H9 (cell line): ENCODE measurements around the gene H19. TPM values are rescaled to one million over a fixed set of nuclear protein-coding genes. Genes with fewer than 3 reads are reported as not detected.

ENCODE experiments used
- DNase-seq: peaks from one replicate; pipeline ENCODE4 v3.0.0-alpha.2; 2017
- H2AFZ ChIP-seq: one replicate; pipeline ENCODE4 v1.6.1; 2013; ENCODE audit warnings: mild to moderate bottlenecking, low read length, control low read depth, moderate library complexity
- H2AK5ac ChIP-seq: 2 replicates; pipeline ENCODE4 v1.6.1; 2013; ENCODE audit warnings: low read length, control low read depth, mixed read lengths; ENCODE audit not compliant: insufficient read length
- H2BK120ac ChIP-seq: one replicate; pipeline ENCODE4 v1.6.1; 2013; ENCODE audit warnings: low read depth, mild to moderate bottlenecking, low read length, control low read depth, inconsistent platforms; ENCODE audit not compliant: poor library complexity, severe bottlenecking
- H2BK12ac ChIP-seq: 2 replicates; pipeline ENCODE4 v1.6.1; 2013; ENCODE audit warnings: low read length, control low read depth, mixed read lengths, low read depth; ENCODE audit not compliant: insufficient read length
- H2BK15ac ChIP-seq: 2 replicates; pipeline ENCODE4 v1.6.1; 2013; ENCODE audit warnings: low read depth, low read length, control low read depth
- H2BK20ac ChIP-seq: one replicate; pipeline ENCODE4 v1.6.1; 2013; ENCODE audit warnings: low read depth, mild to moderate bottlenecking, low read length, control low read depth, inconsistent platforms; ENCODE audit not compliant: poor library complexity, severe bottlenecking
- H2BK5ac ChIP-seq: 2 replicates; pipeline ENCODE4 v1.6.1; 2013; ENCODE audit warnings: low read length, control low read depth, mixed read lengths; ENCODE audit not compliant: insufficient read length
- H3K14ac ChIP-seq: 2 replicates; pipeline ENCODE4 v1.6.1; 2013; ENCODE audit warnings: low read length, control low read depth; ENCODE audit not compliant: insufficient read depth
- H3K18ac ChIP-seq: 2 replicates; pipeline ENCODE4 v1.6.1; 2013; ENCODE audit warnings: low read depth, mild to moderate bottlenecking, mixed read lengths, low read length, control low read depth; ENCODE audit not compliant: insufficient read length
- H3K23ac ChIP-seq: 2 replicates; pipeline ENCODE4 v1.6.1; 2013; ENCODE audit warnings: low read length, control low read depth, mixed read lengths, low read depth; ENCODE audit not compliant: insufficient read length
- H3K23me2 ChIP-seq: 2 replicates; pipeline ENCODE4 v1.6.1; 2013; ENCODE audit warnings: low read depth, mild to moderate bottlenecking, mixed read lengths, low read length, control low read depth; ENCODE audit not compliant: insufficient read length, poor library complexity, severe bottlenecking
- H3K27ac ChIP-seq: 2 replicates; pipeline ENCODE4 v1.5.1; 2013; ENCODE audit warnings: low read length, control low read depth, mixed read lengths, low read depth; ENCODE audit not compliant: insufficient read length
- H3K27me3 ChIP-seq: 2 replicates; pipeline ENCODE4 v1.6.1; 2013; ENCODE audit warnings: low read length, control low read depth, inconsistent platforms; ENCODE audit not compliant: insufficient read depth
- H3K4ac ChIP-seq: 2 replicates; pipeline ENCODE4 v1.6.1; 2013; ENCODE audit warnings: low read depth, mild to moderate bottlenecking, control low read depth, inconsistent platforms, low read length, moderate library complexity
- H3K4me1 ChIP-seq: 2 replicates; pipeline ENCODE4 v1.6.1; 2013; ENCODE audit warnings: low read length, control low read depth, inconsistent platforms; ENCODE audit not compliant: insufficient read depth
- H3K4me2 ChIP-seq: 2 replicates; pipeline ENCODE4 v1.6.1; 2013; ENCODE audit warnings: low read length, control low read depth, mixed read lengths; ENCODE audit not compliant: insufficient read length, insufficient read depth
- H3K56ac ChIP-seq: 2 replicates; pipeline ENCODE4 v1.6.1; 2013; ENCODE audit warnings: low read depth, mild to moderate bottlenecking, mixed read lengths, low read length, control low read depth; ENCODE audit not compliant: insufficient read length
- H3K79me1 ChIP-seq: 2 replicates; pipeline ENCODE4 v1.6.1; 2013; ENCODE audit warnings: low read depth, mild to moderate bottlenecking, moderate library complexity, low read length, control low read depth, inconsistent platforms; ENCODE audit not compliant: insufficient read depth, poor library complexity, severe bottlenecking
- H3K79me2 ChIP-seq: 2 replicates; pipeline ENCODE4 v1.6.1; 2013; ENCODE audit warnings: low read length, control low read depth, inconsistent platforms; ENCODE audit not compliant: insufficient read depth
- H3K9ac ChIP-seq: 2 replicates; pipeline ENCODE4 v1.6.1; 2013; ENCODE audit warnings: low read length, control low read depth, mixed read lengths; ENCODE audit not compliant: insufficient read length; ENCODE audit errors: extremely low read depth
- H3K9me3 ChIP-seq: one replicate; pipeline ENCODE4 v1.6.1; 2013; ENCODE audit warnings: low read depth, low read length, inconsistent platforms; ENCODE audit not compliant: control insufficient read depth
- H3T11ph ChIP-seq: one replicate; pipeline ENCODE4 v1.6.1; 2013; ENCODE audit warnings: mild to moderate bottlenecking, low read length, control low read depth, inconsistent platforms
- H4K20me1 ChIP-seq: one replicate; pipeline ENCODE4 v1.6.1; 2013; ENCODE audit not compliant: control insufficient read depth, insufficient read length, insufficient read depth
- H4K5ac ChIP-seq: 2 replicates; pipeline ENCODE4 v1.6.1; 2013; ENCODE audit warnings: low read depth, mild to moderate bottlenecking, mixed read lengths, low read length, control low read depth; ENCODE audit not compliant: insufficient read length
- H4K8ac ChIP-seq: replicated peaks from 2 replicates; pipeline ENCODE4 v1.6.1; 2013; ENCODE audit warnings: low read length, control low read depth, mixed read lengths, low read depth; ENCODE audit not compliant: insufficient read length
- H4K91ac ChIP-seq: 2 replicates; pipeline ENCODE4 v1.6.1; 2013; ENCODE audit warnings: low read depth, mild to moderate bottlenecking, moderate library complexity, mixed read lengths, low read length, control low read depth; ENCODE audit not compliant: insufficient read length
- H3K27ac Mint-ChIP-seq, 3 experiments: 2 replicates in 2 of 3; 3 replicates in 1 of 3; pipeline ENCODE4 v1.8.0; 2020 to 2021; ENCODE audit warnings: mixed read lengths in 3 of 3, mild to moderate bottlenecking in 1 of 3, moderate library complexity in 1 of 3
- H3K27me3 Mint-ChIP-seq: 2 replicates; pipeline ENCODE4 v1.8.0; 2021; ENCODE audit warnings: low read depth, mild to moderate bottlenecking, moderate library complexity, mixed read lengths
- H3K36me3 Mint-ChIP-seq, 3 experiments: 2 replicates in 2 of 3; 3 replicates in 1 of 3; pipeline ENCODE4 v1.8.0; 2020 to 2021; ENCODE audit warnings: low read depth in 3 of 3, mixed read lengths in 3 of 3; ENCODE audit not compliant: insufficient read depth in 1 of 3
- H3K4me1 Mint-ChIP-seq, 2 experiments: 2 replicates each; pipeline ENCODE4 v1.8.0; 2020; ENCODE audit warnings: mixed read lengths in 2 of 2
- H3K4me3 Mint-ChIP-seq, 2 experiments: 2 replicates in 1 of 2; 3 replicates in 1 of 2; pipeline ENCODE4 v1.8.0; 2020 to 2021; ENCODE audit warnings: mild to moderate bottlenecking in 2 of 2, mixed read lengths in 2 of 2, moderate library complexity in 1 of 2
- H3K9me3 Mint-ChIP-seq, 2 experiments: 2 replicates in 1 of 2; 3 replicates in 1 of 2; pipeline ENCODE4 v1.8.0; 2020; ENCODE audit warnings: mild to moderate bottlenecking in 2 of 2, mixed read lengths in 2 of 2, moderate library complexity in 1 of 2
- WGBS: extraction: QIAGEN DNeasy Blood & Tissue Kit; methylation state at CpG from one replicate; pipeline ENCODE4 v1.1.7; 2013; ENCODE audit warnings: missing lambda C conversion rate, low lambda C conversion rate, mixed read lengths; ENCODE audit not compliant: insufficient read length; ENCODE audit errors: extremely low coverage; 5-methylcytosine and 5-hydroxymethylcytosine counted together
- total RNA-seq: library from RNA; stranded (reverse); gene quantifications from 2 replicates; pipeline ENCODE4 v1.2.1, GENCODE V29; 2021
- TF ChIP-seq, protein P1 (sequence below): fragments of 200-600 bp; sonication (generic); conservative IDR thresholded peaks from 3 replicates; pipeline ENCODE4 v1.8.0; 2021; ENCODE audit warnings: antibody characterized with exemption, mild to moderate bottlenecking

H19 gene
- total RNA-seq, 1 experiment from 2014 or later = 10.7 TPM

DNA sequence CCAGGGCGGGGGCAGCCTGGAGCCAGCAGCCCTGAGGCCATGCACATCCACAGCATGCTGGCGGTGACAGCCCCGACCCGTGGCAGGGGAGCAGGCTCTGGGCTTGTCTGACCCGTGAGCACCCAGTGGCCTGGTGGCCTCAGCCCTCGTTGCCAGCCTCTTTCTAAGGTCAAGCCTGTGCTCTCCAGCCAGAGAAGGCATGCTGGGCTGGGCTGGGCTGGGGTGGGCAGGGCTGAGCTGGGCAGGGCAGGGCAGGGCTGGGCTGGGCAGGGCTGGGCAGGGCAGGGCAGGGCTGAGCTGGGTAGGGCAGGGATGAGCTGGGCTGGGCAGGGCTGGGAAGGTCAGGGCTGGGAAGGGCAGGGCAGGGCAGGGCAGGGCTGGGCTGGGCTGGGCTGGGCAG, 10.6 kb downstream of the H19 start:
- no CpG with 5 or more reads among the region's 6 CpGs for WGBS
- H3K27ac Mint-ChIP-seq = no peak overlapping the region

More for the DNA sequence above, 10.6 kb downstream of the H19 start:
- Histone ChIP-seq H3K23ac (no peak overlapping the region), H3K79me2 (no peaks in the 10 kb centered on the region), H3K9ac (no peak overlapping the region), H2BK120ac (no peak overlapping the region), H3K14ac (no peak overlapping the region), H3K56ac (no peak overlapping the region), H4K5ac (no peak overlapping the region), H4K20me1 (no peaks in the 10 kb centered on the region), H3K23me2 (no peaks in the 10 kb centered on the region), H3K18ac (no peak overlapping the region), H4K91ac (no peak overlapping the region), H3K4me2 (no peak overlapping the region), H3K9me3 (no peaks in the 10 kb centered on the region), H2AFZ (no peak overlapping the region), H3K27me3 (no peaks in the 10 kb centered on the region), H3K27ac (no peak overlapping the region), H3K4me1 (no peaks in the 10 kb centered on the region), H3K79me1 (no peaks in the 10 kb centered on the region), H4K8ac (no peak overlapping the region), H2BK5ac (no peak overlapping the region), H2BK20ac (no peak overlapping the region), H3K4ac (no peak overlapping the region), H2BK12ac (no peak overlapping the region), H2AK5ac (no peak overlapping the region), H2BK15ac (no peak overlapping the region), H3T11ph (no peak overlapping the region)
- H3K27me3 Mint-ChIP-seq = no peaks in the 10 kb centered on the region
- no peaks in the 10 kb centered on the region for H3K36me3 Mint-ChIP-seq
- TF ChIP-seq, protein P1, sequence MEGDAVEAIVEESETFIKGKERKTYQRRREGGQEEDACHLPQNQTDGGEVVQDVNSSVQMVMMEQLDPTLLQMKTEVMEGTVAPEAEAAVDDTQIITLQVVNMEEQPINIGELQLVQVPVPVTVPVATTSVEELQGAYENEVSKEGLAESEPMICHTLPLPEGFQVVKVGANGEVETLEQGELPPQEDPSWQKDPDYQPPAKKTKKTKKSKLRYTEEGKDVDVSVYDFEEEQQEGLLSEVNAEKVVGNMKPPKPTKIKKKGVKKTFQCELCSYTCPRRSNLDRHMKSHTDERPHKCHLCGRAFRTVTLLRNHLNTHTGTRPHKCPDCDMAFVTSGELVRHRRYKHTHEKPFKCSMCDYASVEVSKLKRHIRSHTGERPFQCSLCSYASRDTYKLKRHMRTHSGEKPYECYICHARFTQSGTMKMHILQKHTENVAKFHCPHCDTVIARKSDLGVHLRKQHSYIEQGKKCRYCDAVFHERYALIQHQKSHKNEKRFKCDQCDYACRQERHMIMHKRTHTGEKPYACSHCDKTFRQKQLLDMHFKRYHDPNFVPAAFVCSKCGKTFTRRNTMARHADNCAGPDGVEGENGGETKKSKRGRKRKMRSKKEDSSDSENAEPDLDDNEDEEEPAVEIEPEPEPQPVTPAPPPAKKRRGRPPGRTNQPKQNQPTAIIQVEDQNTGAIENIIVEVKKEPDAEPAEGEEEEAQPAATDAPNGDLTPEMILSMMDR = no peak
- H3K9me3 Mint-ChIP-seq = no peaks in the 10 kb centered on the region
- H3K4me3 Mint-ChIP-seq = no peak overlapping the region
- DNase-seq = no peak
- H3K4me1 Mint-ChIP-seq = no peaks in the 10 kb centered on the region; a peak in 1 of 4 replicates
